Right lobe of liver (tissue), 6 donors: Measurements from ENCODE around the gene WBP1L. TPM values are rescaled to one million over a fixed set of nuclear protein-coding genes. Genes with fewer than 3 reads are reported as not detected.

Experiments used
- ATAC-seq, 4 donors: fragments of 200-7000 bp; cut with Tn5 transposase; one replicate each; pipeline ENCODE4 v1.9.1; 2020; ENCODE audit warnings: mild to moderate bottlenecking in 4 of 4, moderate library complexity in 4 of 4
- DNase-seq, 3 donors: peaks; one replicate each; pipeline ENCODE4 v3.0.0-alpha.2; 2020
- H3K27ac ChIP-seq, 3 donors: fragments of 200-600 bp; one replicate each; pipeline ENCODE4 v1.8.0; 2022
- H3K27me3 ChIP-seq, 2 donors: fragments of 200-600 bp; one replicate each; pipeline ENCODE4 v1.8.0; 2022
- H3K36me3 ChIP-seq, 4 donors: fragments of 200-600 bp; sonication (generic) in 1 of 4; one replicate each; pipeline versions ENCODE4 v1.5.1 to v1.8.0; 2017 to 2022; ENCODE audit warnings: control low read depth in 1 of 4
- H3K4me1 ChIP-seq, 4 donors: fragments of 200-600 bp; sonication (generic) in 1 of 4; one replicate each; pipeline versions ENCODE4 v1.5.1 to v1.8.0; 2017 to 2022; ENCODE audit warnings: control low read depth in 1 of 4
- H3K4me3 ChIP-seq, 3 donors: fragments of 200-600 bp; one replicate each; pipeline ENCODE4 v1.8.0; 2022
- H3K9me3 ChIP-seq, 4 donors: fragments of 200-600 bp; sonication (generic) in 1 of 4; one replicate each; pipeline versions ENCODE4 v1.5.1 to v1.8.0; 2017 to 2022; ENCODE audit warnings: control low read depth in 1 of 4
- CTCF ChIP-seq, 4 donors: fragments of 200-600 bp in 3 of 4; fragments of 450-650 bp in 1 of 4; IDR thresholded peaks; one replicate each; pipeline versions ENCODE4 v1.5.1 to v1.8.0; 2016 to 2022; ENCODE audit warnings: antibody characterized with exemption in 4 of 4, mild to moderate bottlenecking in 2 of 4
- POLR2A ChIP-seq: fragments of 450-650 bp; IDR thresholded peaks from one replicate; pipeline ENCODE4 v1.6.1; 2017; ENCODE audit warnings: antibody characterized with exemption, mild to moderate bottlenecking
- WGBS: methylation state at CpG from one replicate; pipeline ENCODE4 v1.1.6; 2018; ENCODE audit warnings: low coverage, low lambda C conversion rate; ENCODE audit not compliant: insufficient coverage; ENCODE audit errors: missing lambda C conversion rate; 5-methylcytosine and 5-hydroxymethylcytosine counted together
- intact Hi-C, 2 donors: fragments of 100-400 bp; cut with DNase I; formaldehyde crosslinking; loops; one replicate each; pipeline versions ENCODE4 v1.11.2 to v1.14.1; 2022
- small RNA-seq, 2 experiments: library from RNA; depleted of rRNA; stranded (forward); fragments of <200 nt; gene quantifications; one replicate each; pipeline ENCODE3, GENCODE V24; 2016
- total RNA-seq, 6 experiments: library from RNA; depleted of rRNA in 2 of 6; stranded (reverse); fragments of >200 nt in 2 of 6; fragmentation: NEBNext Ultra II Directional in 3 of 6; extraction: Animal tissue kit (Norgen Biotek cat#: 25700) in 3 of 6; gene quantifications; one replicate each; pipeline versions ENCODE4 v1.1.0 to v1.2.4, GENCODE V29; 2016 to 2023
- donor health status: DM: no; HTN: yes; CAD: no.
- donor health status: DM: no; HTN: no; CAD: no.
- donor health status: DM: no; HTN: no; CAD: no.
- donor health status: DM: no; HTN: yes; CAD: no.
- donor health status: DM: no; HTN: yes; CAD: no.

Gene WBP1L
- total RNA-seq, 6 experiments from 2014 or later: 24.1 to 58.4 (median 32.8) TPM

DNA sequence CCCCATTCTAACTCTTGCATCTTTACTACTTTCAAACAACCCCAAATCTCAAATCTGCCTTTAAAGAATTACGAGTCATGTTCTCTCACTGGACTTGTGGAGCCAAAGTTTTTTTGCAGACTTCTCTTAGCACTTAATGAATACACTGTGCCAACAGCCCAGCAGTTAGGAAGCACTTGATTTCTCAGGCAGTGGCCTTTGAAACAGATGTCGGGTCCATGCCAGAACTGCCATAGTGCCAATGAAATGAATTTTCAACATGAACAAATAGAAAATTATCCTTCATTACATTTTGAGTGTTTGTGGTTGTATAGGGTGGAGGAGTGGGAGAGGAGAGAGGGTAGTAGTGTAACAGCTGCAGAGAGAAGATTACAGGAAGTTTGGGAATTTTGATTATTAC lies 116.2 kb downstream of the WBP1L start:
- WGBS: 48% methylated on average over 2 of the region's 2 CpGs
- Histone ChIP-seq H3K4me3 (no peak overlapping the region), H3K27ac (no peak overlapping the region), H3K27me3 (no peaks in the 10 kb centered on the region), H3K4me1 (peaks cover 0 to 15% (median 4%) of the 10 kb centered on the region in 4 donors), H3K9me3 (no peaks in the 10 kb centered on the region), H3K36me3 (peaks cover 0 to 24% (median 6%) of the 10 kb centered on the region in 4 donors)
- intact Hi-C loops: no loop called here
- TF ChIP-seq POLR2A (no peak), CTCF (IDR thresholded peaks at IDR 0.05) (no peak)
- DNase-seq (no peak), ATAC-seq (peak in 1 of 4 donors; percentile 35)

DNA sequence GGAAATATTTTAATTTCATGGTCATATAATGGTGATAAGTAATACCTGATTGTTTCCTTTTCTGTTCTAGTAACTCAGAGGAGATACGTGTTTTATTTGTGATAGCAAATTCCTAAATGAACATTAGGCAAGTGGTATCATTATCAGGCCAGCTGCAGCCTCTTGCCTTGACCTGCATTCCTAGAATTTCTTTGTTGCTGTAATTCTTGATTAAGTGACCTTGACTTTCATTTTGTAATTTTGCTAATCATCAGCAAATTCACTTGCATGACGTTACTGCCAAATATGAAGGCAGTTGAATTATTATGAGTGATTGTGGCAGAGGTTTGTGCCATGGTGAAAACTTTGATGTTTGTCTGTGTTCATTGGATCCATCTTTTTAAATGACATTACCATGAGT lies 119.9 kb downstream of the WBP1L start:
- H3K4me3 ChIP-seq: no peak overlapping the region
- H3K27me3 ChIP-seq: no peaks in the 10 kb centered on the region
- no peak overlapping the region for H3K27ac ChIP-seq
- ATAC-seq: no peak
- H3K9me3 ChIP-seq: no peaks in the 10 kb centered on the region
- peaks cover 0 to 3% (median under 1%) of the 10 kb centered on the region in 4 donors for H3K4me1 ChIP-seq
- whole genome bisulfite sequencing: 23% methylated on average over 2 of the region's 2 CpGs
- no peak for DNase-seq
- TF ChIP-seq CTCF (IDR thresholded peaks at IDR 0.05) (no peak), POLR2A (no peak)
- H3K36me3 ChIP-seq: peaks cover 0 to 24% (median 6%) of the 10 kb centered on the region in 4 donors
- intact Hi-C loops: no loop called here

DNA sequence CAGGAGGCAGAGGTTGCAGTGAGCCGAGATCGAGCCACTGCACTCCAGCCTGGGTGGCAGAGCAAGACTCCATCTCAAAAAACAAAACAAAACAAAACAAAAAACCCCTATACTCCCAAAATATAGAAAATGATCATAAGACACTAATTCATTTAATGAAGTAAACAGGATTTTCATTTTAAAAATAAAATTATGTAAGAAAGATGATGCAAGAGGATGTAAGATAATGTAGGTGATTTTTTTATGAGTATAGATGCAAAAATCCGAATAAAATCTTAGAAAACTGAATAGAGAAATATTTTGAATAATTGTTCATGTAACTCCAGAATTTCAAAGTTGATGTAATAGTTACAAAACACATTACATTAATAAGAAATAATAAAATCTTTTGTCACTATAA lies 121.9 kb downstream of the WBP1L start:
- DNase-seq (no peak), ATAC-seq (no peak)
- H3K4me1 ChIP-seq: peaks cover 0 to 5% (median under 1%) of the 10 kb centered on the region in 4 donors
- WGBS: 65% methylated on average over 1 of the region's 3 CpGs
- intact Hi-C loops: no loop called here
- H3K36me3 ChIP-seq: peaks cover 0 to 21% (median 6%) of the 10 kb centered on the region in 4 donors
- TF ChIP-seq POLR2A (no peak), CTCF (IDR thresholded peaks at IDR 0.05) (no peak)
- no peak overlapping the region for H3K4me3 ChIP-seq
- H3K9me3 ChIP-seq: no peaks in the 10 kb centered on the region
- no peaks in the 10 kb centered on the region for H3K27me3 ChIP-seq
- H3K27ac ChIP-seq: no peak overlapping the region

Small RNA genes within 50 kb of the gene (small RNA-seq; reads per million reads assigned to genes)
- 0 reads per million in 2 experiments for gene RNU6-1231P

Other genes with a start within 250 kb of the WBP1L start
- gene ACTR1A, start 241.2 kb upstream of the WBP1L start, total RNA-seq: 10 to 100 TPM; 25.6 to 47.9 (median 31.3) TPM
- gene SUFU, start 240.0 kb upstream of the WBP1L start, total RNA-seq: 1 to 10 TPM; 4.2 to 6.2 (median 5.1) TPM
- gene TRIM8, start 99.5 kb upstream of the WBP1L start, total RNA-seq: 10 to 100 TPM; 34.7 to 99.8 (median 41.2) TPM
- 1 to 10 TPM; 1.1 to 3.3 (median 2.3) TPM for gene ARL3, start 29.6 kb upstream of the WBP1L start, total RNA-seq
- gene SFXN2, start 29.3 kb upstream of the WBP1L start, total RNA-seq: 10 to 100 TPM in 4 of 6 experiments, 1 to 10 TPM in 2; 7.1 to 29.7 (median 16.5) TPM
- gene CYP17A1, start 93.5 kb downstream of the WBP1L start, total RNA-seq: 1 to 10 TPM in 4 of 6 experiments, under 1 TPM in 2; 0.61 to 4.2 (median 1.5) TPM
- 10 to 100 TPM; 14.2 to 36.4 (median 28.1) TPM for gene BORCS7, start 110.3 kb downstream of the WBP1L start, total RNA-seq
- 10 to 100 TPM in 4 of 6 experiments, 1 to 10 TPM in 2; 5.3 to 23.2 (median 14.4) TPM for gene AS3MT, start 125.5 kb downstream of the WBP1L start, total RNA-seq
- 1 to 10 TPM; 5.2 to 7.6 (median 6.5) TPM for gene CNNM2, start 174.3 kb downstream of the WBP1L start, total RNA-seq